OCI-LY1 (cell line): ENCODE results near the gene HBZ.

Source experiments
- H2AFZ ChIP-seq: fragments of 200-600 bp; sonication (generic), shearing (Covaris generic); 2 replicates; pipeline ENCODE4 v1.6.0; 2014; ENCODE audit warnings: antibody characterized with exemption, mild to moderate bottlenecking, low read length
- H3F3A ChIP-seq: fragments of 200-600 bp; sonication (generic), shearing (Covaris generic); 2 replicates; pipeline ENCODE4 v1.6.0; 2014; ENCODE audit warnings: mild to moderate bottlenecking, antibody characterized with exemption, low read length, moderate library complexity; ENCODE audit not compliant: insufficient read depth
- H3K27ac ChIP-seq: fragments of 200-600 bp; sonication (generic); 2 replicates; pipeline ENCODE4 v1.5.1; 2014; ENCODE audit warnings: low read length, mixed run types, mild to moderate bottlenecking, low read depth; ENCODE audit not compliant: poor library complexity, severe bottlenecking
- H3K27me3 ChIP-seq: fragments of 200-600 bp; sonication (generic); 2 replicates; pipeline ENCODE4 v1.6.0; 2014; ENCODE audit warnings: antibody characterized with exemption, mild to moderate bottlenecking, low read length, moderate library complexity; ENCODE audit not compliant: insufficient read depth
- H3K36me3 ChIP-seq: fragments of 200-600 bp; sonication (generic); 2 replicates; pipeline ENCODE4 v1.6.1; 2014; ENCODE audit warnings: mild to moderate bottlenecking, antibody characterized with exemption, low read length, moderate library complexity, mixed read lengths; ENCODE audit not compliant: insufficient read depth
- H3K4me1 ChIP-seq: fragments of 200-600 bp; sonication (generic); 2 replicates; pipeline ENCODE4 v1.5.1; 2014; ENCODE audit warnings: mild to moderate bottlenecking, low read length, moderate library complexity; ENCODE audit not compliant: insufficient read depth, severe bottlenecking
- H3K4me2 ChIP-seq: fragments of 200-600 bp; sonication (generic), shearing (Covaris generic); 2 replicates; pipeline ENCODE4 v1.6.1; 2014; ENCODE audit warnings: low read length
- H3K4me3 ChIP-seq: fragments of 200-600 bp; sonication (generic); 2 replicates; pipeline ENCODE4 v1.5.1; 2014; ENCODE audit warnings: low read length, low read depth, mild to moderate bottlenecking, mixed read lengths; ENCODE audit not compliant: poor library complexity, severe bottlenecking
- H3K79me2 ChIP-seq: fragments of 200-600 bp; shearing (Covaris generic); 2 replicates; pipeline ENCODE4 v1.6.1; 2016; ENCODE audit warnings: mixed run types, low read length, mixed read lengths; ENCODE audit not compliant: insufficient read depth
- H3K9ac ChIP-seq: fragments of 200-600 bp; sonication (generic), shearing (Covaris generic); 2 replicates; pipeline ENCODE4 v1.6.1; 2014; ENCODE audit warnings: mild to moderate bottlenecking, low read length, mixed read lengths
- H3K9me2 ChIP-seq: fragments of 200-600 bp; sonication (generic), shearing (Covaris generic); 2 replicates; pipeline ENCODE4 v1.6.1; 2014; ENCODE audit warnings: low read depth, mild to moderate bottlenecking, low read length, mixed read lengths
- H3K9me3 ChIP-seq: fragments of 200-600 bp; shearing (Covaris generic); 2 replicates; pipeline ENCODE4 v1.6.1; 2014; ENCODE audit warnings: low read length, mixed read lengths
- H4K20me1 ChIP-seq: fragments of 200-600 bp; sonication (generic), shearing (Covaris generic); 2 replicates; pipeline ENCODE4 v1.6.0; 2016; ENCODE audit warnings: mild to moderate bottlenecking, low read length; ENCODE audit not compliant: insufficient read depth
- CTCF ChIP-seq: fragments of 200-600 bp; sonication (generic), shearing (Covaris generic); IDR thresholded peaks from 2 replicates; pipeline ENCODE4 v1.5.1; 2017; ENCODE audit warnings: mild to moderate bottlenecking, antibody characterized with exemption, low read length, moderate library complexity, mixed read lengths
- EZH2 ChIP-seq: fragments of 200-600 bp; sonication (generic), shearing (Covaris generic); IDR thresholded peaks from 2 replicates; pipeline ENCODE4 v1.8.0; 2017; ENCODE audit warnings: borderline replicate concordance, mixed run types, mild to moderate bottlenecking, antibody characterized with exemption, low read length, moderate library complexity, mixed read lengths

The HBZ gene

GRCh38 chr16:183005-183404 is 30.6 kb downstream of the HBZ start:
- no peaks in the 10 kb centered on the region for H4K20me1 ChIP-seq
- no peaks in the 10 kb centered on the region for H3K27me3 ChIP-seq
- no peaks in the 10 kb centered on the region for H3K9me2 ChIP-seq
- H3K9me3 ChIP-seq, result no peaks in the 10 kb centered on the region
- H3K4me1 ChIP-seq, result peaks cover 5% of the 10 kb centered on the region
- no peaks in the 10 kb centered on the region for H3F3A ChIP-seq
- TF ChIP-seq EZH2 (no peak), CTCF (no peak)
- H3K27ac ChIP-seq, result no peak overlapping the region
- no peak overlapping the region for H2AFZ ChIP-seq
- H3K79me2 ChIP-seq, result no peaks in the 10 kb centered on the region
- H3K36me3 ChIP-seq, result peaks cover 19% of the 10 kb centered on the region
- H3K4me3 ChIP-seq, result no peak overlapping the region
- H3K4me2 ChIP-seq, result no peak overlapping the region
- H3K9ac ChIP-seq, result no peak overlapping the region

GRCh38 chr16:185213-185612 is 32.8 kb downstream of the HBZ start:
- Histone ChIP-seq H3K4me3 (no peak overlapping the region), H3K9ac (no peak overlapping the region), H3K4me1 (peaks cover 5% of the 10 kb centered on the region), H3K27me3 (no peaks in the 10 kb centered on the region), H3K79me2 (no peaks in the 10 kb centered on the region), H4K20me1 (no peaks in the 10 kb centered on the region), H3K9me3 (no peaks in the 10 kb centered on the region), H3K4me2 (no peak overlapping the region), H3F3A (no peaks in the 10 kb centered on the region), H2AFZ (no peak overlapping the region), H3K36me3 (peaks cover 38% of the 10 kb centered on the region), H3K9me2 (no peaks in the 10 kb centered on the region), H3K27ac (no peak overlapping the region)
- TF ChIP-seq EZH2 (no peak), CTCF (no peak)

GRCh38 chr16:185691-186090 is 33.2 kb downstream of the HBZ start:
- Histone ChIP-seq H3K79me2 (no peaks in the 10 kb centered on the region), H3K9me3 (no peaks in the 10 kb centered on the region), H3K4me1 (peaks cover 5% of the 10 kb centered on the region), H3K4me2 (no peak overlapping the region), H2AFZ (no peak overlapping the region), H3K9me2 (no peaks in the 10 kb centered on the region), H4K20me1 (no peaks in the 10 kb centered on the region), H3K27me3 (no peaks in the 10 kb centered on the region), H3K4me3 (no peak overlapping the region), H3K36me3 (peaks cover 43% of the 10 kb centered on the region), H3K9ac (no peak overlapping the region), H3F3A (no peaks in the 10 kb centered on the region), H3K27ac (no peak overlapping the region)
- TF ChIP-seq EZH2 (no peak), CTCF (no peak)
